AG04449 (cell line): Measurements from ENCODE around the gene IGDCC3.

Source experiments
- CTCF ChIA-PET: fragments of 350-600 bp; formaldehyde crosslinking; extraction: SDS; loops from one replicate; lab custom pipeline; 2021; ENCODE audit warnings: antibody characterized with exemption; lab: Yijun Ruan, JAX
- POLR2A ChIA-PET: fragments of 400-600, 350-600 bp; formaldehyde crosslinking; extraction: SDS; loops from one replicate; lab custom pipeline; 2020; ENCODE audit warnings: antibody characterized with exemption, inconsistent platforms; lab: Yijun Ruan, JAX
- DNase-seq: peaks from one replicate; pipeline ENCODE4 v3.0.0-alpha.2; 2010; ENCODE audit warnings: low read depth, low spot score
- H3K4me3 ChIP-seq: 2 replicates; pipeline ENCODE4 v1.5.1; 2011; ENCODE audit warnings: low read depth, mild to moderate bottlenecking, control low read depth, low read length
- CTCF ChIP-seq: IDR thresholded peaks from one replicate; pipeline ENCODE4 v1.5.1; 2011; ENCODE audit warnings: mild to moderate bottlenecking, moderate library complexity, low read length, control low read depth, inconsistent platforms; ENCODE audit not compliant: insufficient read depth; ENCODE audit errors: missing control alignments

IGDCC3 gene

GRCh38 chr15:65318870-65319356 is 58.9 kb downstream of the IGDCC3 start:
- ChIA-PET CTCF (interaction anchor here (0.7 to 16.1 kb wide), 21 partner anchors 10 to 116 kb away, joined by 3 to 652 read pairs (median 6); partner anchors contain the start of genes IGDCC3, IGDCC4 and RNU5B-1), POLR2A (interaction anchor here (0.9 kb wide), 1 partner anchor 14 kb away, joined by 4 read pairs; no protein-coding TSS in a partner anchor)
- DNase-seq = no peak
- H3K4me3 ChIP-seq = no peak overlapping the region
- peak; percentile 79 for TF ChIP-seq CTCF

- DNase-seq = no peak
These were observed 65.3 kb downstream of the IGDCC3 start for GRCh38 chr15:65312400-65312916.

GRCh38 chr15:65311760-65312159 is 66.0 kb downstream of the IGDCC3 start:
- H3K4me3 ChIP-seq = no peak overlapping the region
- ChIA-PET CTCF (interaction anchor here (2.7 to 16.1 kb wide), 2 partner anchors 10 to 73 kb away, joined by 14 to 652 read pairs; partner anchors contain the start of gene IGDCC3), POLR2A (no interaction called here)
- no peak for DNase-seq
- TF ChIP-seq CTCF = no peak

More at GRCh38 chr15:65312400-65312916, 65.3 kb downstream of the IGDCC3 start:
- H3K4me3 ChIP-seq = no peak overlapping the region
- no peak for TF ChIP-seq CTCF
- ChIA-PET POLR2A (interaction anchor here (1.2 kb wide), 1 partner anchor 8 kb away, joined by 8 read pairs; the partner anchor contains the start of gene RNU5B-1), CTCF (interaction anchor here (1.5 to 16.1 kb wide), 3 partner anchors 10 to 89 kb away, joined by 13 to 652 read pairs (median 14); partner anchors contain the start of gene IGDCC3)

- no peak for DNase-seq
- TF ChIP-seq CTCF = no peak
- CTCF ChIA-PET = interaction anchor here (1.2 to 4.5 kb wide), 3 partner anchors 10 to 89 kb away, joined by 3 to 40 read pairs (median 6); no protein-coding TSS in a partner anchor
These were observed 67.2 kb downstream of the IGDCC3 start for GRCh38 chr15:65310431-65311137.

GRCh38 chr15:65309882-65310418 is 67.9 kb downstream of the IGDCC3 start:
- CTCF ChIA-PET = interaction anchor here (1.1 to 4.5 kb wide), 4 partner anchors 10 to 90 kb away, joined by 3 to 40 read pairs (median 5); no protein-coding TSS in a partner anchor
- DNase-seq = no peak
- no peak overlapping the region for H3K4me3 ChIP-seq
- TF ChIP-seq CTCF = no peak
- POLR2A ChIA-PET = interaction anchor here (0.6 kb wide), 1 partner anchor 207 kb away, joined by 3 read pairs; no protein-coding TSS in a partner anchor

More at GRCh38 chr15:65310431-65311137, 67.2 kb downstream of the IGDCC3 start:
- POLR2A ChIA-PET = no interaction called here
- H3K4me3 ChIP-seq = no peak overlapping the region

GRCh38 chr15:65307978-65308377 is 69.8 kb downstream of the IGDCC3 start:
- H3K4me3 ChIP-seq = no peak overlapping the region
- no peak for DNase-seq
- CTCF ChIA-PET = interaction anchor here (1.3 to 4.5 kb wide), 3 partner anchors 12 to 92 kb away, joined by 4 to 40 read pairs (median 10); no protein-coding TSS in a partner anchor
- no peak for TF ChIP-seq CTCF
- POLR2A ChIA-PET = no interaction called here
